Parathyroid adenoma (tissue), 2 donors: ENCODE data around the gene ZXDC.

ENCODE experiments used
- H2AFZ ChIP-seq: fragments of 300-600 bp; sonication (generic); one replicate; pipeline ENCODE4 v1.7.0; 2017; ENCODE audit warnings: antibody characterized with exemption, mild to moderate bottlenecking
- H3K27ac ChIP-seq: fragments of 300-600 bp; sonication (generic); one replicate; pipeline ENCODE4 v1.7.0; 2017
- H3K27me3 ChIP-seq: fragments of 300-600 bp; sonication (generic); one replicate; pipeline ENCODE4 v1.7.0; 2017; ENCODE audit warnings: low read length; ENCODE audit not compliant: control insufficient read depth, insufficient read depth
- H3K36me3 ChIP-seq: fragments of 300-600 bp; sonication (generic); one replicate; pipeline ENCODE4 v1.7.0; 2017; ENCODE audit warnings: low read length; ENCODE audit not compliant: control insufficient read depth, insufficient read depth
- H3K4me1 ChIP-seq: fragments of 300-600 bp; sonication (generic); one replicate; pipeline ENCODE4 v1.7.0; 2017; ENCODE audit warnings: control low read depth
- H3K4me2 ChIP-seq: fragments of 300-600 bp; sonication (generic); one replicate; pipeline ENCODE4 v1.7.0; 2017; ENCODE audit warnings: low read length
- H3K4me3 ChIP-seq: fragments of 300-600 bp; sonication (generic); one replicate; pipeline ENCODE4 v1.7.0; 2017; ENCODE audit warnings: low read depth, low read length
- H3K79me2 ChIP-seq: fragments of 300-600 bp; sonication (generic); one replicate; pipeline ENCODE4 v1.7.0; 2017; ENCODE audit warnings: control low read depth
- H3K9ac ChIP-seq: fragments of 300-600 bp; sonication (generic); one replicate; pipeline ENCODE4 v1.7.0; 2017; ENCODE audit warnings: mild to moderate bottlenecking
- H3K9me3 ChIP-seq: fragments of 300-600 bp; sonication (generic); one replicate; pipeline ENCODE4 v1.7.0; 2017; ENCODE audit warnings: low read length; ENCODE audit not compliant: control insufficient read depth
- CTCF ChIP-seq: fragments of 300-600 bp; sonication (generic); IDR thresholded peaks from one replicate; pipeline ENCODE4 v1.7.0; 2017; ENCODE audit warnings: antibody characterized with exemption, mild to moderate bottlenecking
- donor health status: primary hyperparathyroidism.

The ZXDC gene

GRCh38 chr3:126481808-126482502 lies 6.3 kb upstream of the ZXDC start:
- Histone ChIP-seq H3K4me3 (no peak overlapping the region), H3K27ac (no peak overlapping the region), H2AFZ (no peak overlapping the region), H3K36me3 (no peaks in the 10 kb centered on the region), H3K9me3 (no peaks in the 10 kb centered on the region), H3K4me2 (no peak overlapping the region), H3K79me2 (no peaks in the 10 kb centered on the region), H3K9ac (no peak overlapping the region), H3K4me1 (peaks cover 8% of the 10 kb centered on the region), H3K27me3 (no peaks in the 10 kb centered on the region)
- no peak for TF ChIP-seq CTCF

- TF ChIP-seq CTCF, result no peak
- Histone ChIP-seq H3K27me3 (no peaks in the 10 kb centered on the region), H3K9ac (no peak overlapping the region), H3K36me3 (no peaks in the 10 kb centered on the region), H2AFZ (no peak overlapping the region), H3K9me3 (no peaks in the 10 kb centered on the region), H3K4me2 (no peak overlapping the region), H3K4me3 (no peak overlapping the region), H3K4me1 (peaks cover 8% of the 10 kb centered on the region), H3K27ac (no peak overlapping the region), H3K79me2 (no peaks in the 10 kb centered on the region)
Observed at GRCh38 chr3:126480861-126481260, 5.2 kb upstream of the ZXDC start.

GRCh38 chr3:126480206-126480605 lies 4.5 kb upstream of the ZXDC start:
- no peaks in the 10 kb centered on the region for H3K9me3 ChIP-seq
- H3K4me3 ChIP-seq, result no peak overlapping the region
- H3K27ac ChIP-seq, result no peak overlapping the region
- no peak for TF ChIP-seq CTCF
- no peaks in the 10 kb centered on the region for H3K27me3 ChIP-seq
- H3K79me2 ChIP-seq, result no peaks in the 10 kb centered on the region
- peaks cover 8% of the 10 kb centered on the region for H3K4me1 ChIP-seq
- H3K36me3 ChIP-seq, result no peaks in the 10 kb centered on the region
- no peak overlapping the region for H3K9ac ChIP-seq
- no peak overlapping the region for H3K4me2 ChIP-seq
- H2AFZ ChIP-seq, result no peak overlapping the region

- H3K27ac ChIP-seq, result no peak overlapping the region
- H3K9ac ChIP-seq, result no peak overlapping the region
- no peak for TF ChIP-seq CTCF
- peaks cover 10% of the 10 kb centered on the region for H3K4me1 ChIP-seq
- H3K27me3 ChIP-seq, result no peaks in the 10 kb centered on the region
- H2AFZ ChIP-seq, result no peak overlapping the region
- H3K36me3 ChIP-seq, result no peaks in the 10 kb centered on the region
- H3K4me2 ChIP-seq, result no peak overlapping the region
- no peaks in the 10 kb centered on the region for H3K9me3 ChIP-seq
- peaks cover 2% of the 10 kb centered on the region for H3K79me2 ChIP-seq
- no peak overlapping the region for H3K4me3 ChIP-seq
Observed at GRCh38 chr3:126479642-126480041, 4.0 kb upstream of the ZXDC start.
